IgD-negative memory B cell (primary cell): Measurements from ENCODE around the gene CFAP298. TPM values are rescaled to one million over a fixed set of nuclear protein-coding genes. Genes with fewer than 3 reads are reported as not detected.
"Not testable (repeated sequence)": the region's sequence is repeated elsewhere in the genome, so short reads cannot be mapped to it uniquely, and the experiment has no call there.

Source experiments
- H3K27ac Mint-ChIP-seq, 3 donors: one replicate each; pipeline ENCODE4 v1.8.0; 2020 to 2022; ENCODE audit warnings: mild to moderate bottlenecking in 3 of 3, mixed read lengths in 3 of 3, moderate library complexity in 1 of 3
- H3K27me3 Mint-ChIP-seq: one replicate; pipeline ENCODE4 v1.8.0; 2021; ENCODE audit warnings: mixed read lengths
- H3K36me3 Mint-ChIP-seq: one replicate; pipeline ENCODE4 v1.8.0; 2020; ENCODE audit warnings: mild to moderate bottlenecking, mixed read lengths
- H3K4me1 Mint-ChIP-seq, 3 donors: one replicate each; pipeline ENCODE4 v1.8.0; 2020 to 2022; ENCODE audit warnings: mixed read lengths in 3 of 3, mild to moderate bottlenecking in 1 of 3
- H3K4me3 Mint-ChIP-seq, 4 donors: one replicate each; pipeline ENCODE4 v1.8.0; 2020 to 2022; ENCODE audit warnings: mild to moderate bottlenecking in 4 of 4, mixed read lengths in 4 of 4, moderate library complexity in 3 of 4
- H3K9me3 Mint-ChIP-seq, 3 donors: one replicate each; pipeline ENCODE4 v1.8.0; 2020 to 2021; ENCODE audit warnings: mixed read lengths in 3 of 3, mild to moderate bottlenecking in 1 of 3
- polyA plus RNA-seq: library from polyadenylated mRNA; unstranded; fragments of 300-500 nt; fragmentation: Illumina TruSeq; gene quantifications from one replicate; pipeline ENCODE4 v1.2.3, GENCODE V29; 2021

CFAP298 gene
- polyA plus RNA-seq, 1 donor from 2014 or later, result 63.2 TPM

DNA sequence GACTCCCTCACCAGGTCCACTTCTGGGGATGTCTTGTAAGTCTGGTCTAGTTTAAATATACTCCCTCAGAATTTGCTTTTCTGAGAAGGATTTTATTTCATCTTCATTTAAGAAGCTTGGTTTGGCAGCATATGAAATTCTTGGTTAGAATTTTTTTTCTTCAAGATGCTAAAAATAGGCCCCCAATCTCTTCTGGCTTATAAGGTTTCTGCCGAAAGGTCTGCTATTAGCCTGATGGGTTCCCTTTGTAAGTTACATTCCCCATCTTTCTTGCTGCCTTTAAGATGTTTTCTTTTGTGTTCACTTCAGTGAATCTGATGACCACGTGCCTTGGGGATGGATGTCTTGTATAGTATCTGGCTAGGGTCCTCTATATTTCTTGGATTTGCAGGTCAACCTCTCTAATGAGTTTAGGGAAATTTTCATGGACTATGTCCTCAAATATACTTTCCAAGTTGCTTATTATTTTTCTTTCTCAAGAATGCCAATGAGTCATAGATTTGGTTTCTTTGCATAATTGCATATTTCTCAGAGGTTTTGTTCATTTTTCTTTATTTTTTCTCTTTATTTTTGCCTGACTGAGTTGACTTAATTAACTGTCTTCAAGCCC lies 46.2 kb downstream of the CFAP298 start:
- H3K27ac Mint-ChIP-seq, result no peak overlapping the region
- H3K4me1 Mint-ChIP-seq, result peaks cover 0 to 6% (median 5%) of the 10 kb centered on the region in 3 donors
- no peak overlapping the region for H3K4me3 Mint-ChIP-seq
- peaks cover 3 to 8% (median 7%) of the 10 kb centered on the region in 3 donors for H3K9me3 Mint-ChIP-seq
- peaks cover 5% of the 10 kb centered on the region for H3K36me3 Mint-ChIP-seq
- peaks cover 5% of the 10 kb centered on the region for H3K27me3 Mint-ChIP-seq

- Mint-ChIP-seq H3K4me3 (no peak overlapping the region), H3K4me1 (no peaks in the 10 kb centered on the region), H3K27me3 (peaks cover 3% of the 10 kb centered on the region), H3K9me3 (peaks cover 3 to 8% (median 7%) of the 10 kb centered on the region in 3 donors), H3K27ac (no peak overlapping the region), H3K36me3 (peaks cover 5% of the 10 kb centered on the region)
These were observed 49.3 kb downstream of the CFAP298 start for GRCh38 chr21:32562915-32563314.

- no peak overlapping the region for H3K4me3 Mint-ChIP-seq
- H3K27ac Mint-ChIP-seq, result no peak overlapping the region
- peaks cover 3 to 8% (median 7%) of the 10 kb centered on the region in 3 donors for H3K9me3 Mint-ChIP-seq
- peaks cover 5% of the 10 kb centered on the region for H3K36me3 Mint-ChIP-seq
- peaks cover 3% of the 10 kb centered on the region for H3K27me3 Mint-ChIP-seq
- no peaks in the 10 kb centered on the region for H3K4me1 Mint-ChIP-seq
These were observed 49.8 kb downstream of the CFAP298 start for GRCh38 chr21:32562426-32562825.

DNA sequence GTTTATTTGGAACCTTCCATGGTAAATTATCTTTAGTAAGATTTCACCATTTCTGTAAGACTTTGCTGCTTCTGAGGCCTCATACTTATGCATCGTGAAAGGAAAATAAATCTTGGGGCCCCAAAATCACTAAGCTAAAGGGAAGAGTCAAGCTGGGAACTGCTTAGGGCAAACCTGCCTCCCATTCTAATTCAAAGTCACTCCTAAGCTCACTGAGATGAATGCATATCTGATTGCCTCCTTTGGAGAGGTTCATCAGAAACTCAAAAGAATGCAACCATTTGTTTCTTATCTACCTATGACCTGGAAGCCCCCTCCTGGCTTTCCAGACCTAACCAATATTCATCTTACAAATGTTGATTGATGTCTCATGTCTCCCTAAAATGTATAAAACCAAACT lies 50.7 kb downstream of the CFAP298 start:
- not testable (repeated sequence) for H3K27me3 Mint-ChIP-seq, H3K27ac Mint-ChIP-seq, H3K9me3 Mint-ChIP-seq, H3K36me3 Mint-ChIP-seq, H3K4me3 Mint-ChIP-seq, H3K4me1 Mint-ChIP-seq

GRCh38 chr21:32560896-32561295 lies 51.3 kb downstream of the CFAP298 start:
- no peak overlapping the region for H3K4me3 Mint-ChIP-seq
- H3K27me3 Mint-ChIP-seq, result peaks cover 3% of the 10 kb centered on the region
- no peaks in the 10 kb centered on the region for H3K4me1 Mint-ChIP-seq
- peaks cover 3 to 8% (median 7%) of the 10 kb centered on the region in 3 donors for H3K9me3 Mint-ChIP-seq
- H3K36me3 Mint-ChIP-seq, result peaks cover 5% of the 10 kb centered on the region
- H3K27ac Mint-ChIP-seq, result no peak overlapping the region

DNA sequence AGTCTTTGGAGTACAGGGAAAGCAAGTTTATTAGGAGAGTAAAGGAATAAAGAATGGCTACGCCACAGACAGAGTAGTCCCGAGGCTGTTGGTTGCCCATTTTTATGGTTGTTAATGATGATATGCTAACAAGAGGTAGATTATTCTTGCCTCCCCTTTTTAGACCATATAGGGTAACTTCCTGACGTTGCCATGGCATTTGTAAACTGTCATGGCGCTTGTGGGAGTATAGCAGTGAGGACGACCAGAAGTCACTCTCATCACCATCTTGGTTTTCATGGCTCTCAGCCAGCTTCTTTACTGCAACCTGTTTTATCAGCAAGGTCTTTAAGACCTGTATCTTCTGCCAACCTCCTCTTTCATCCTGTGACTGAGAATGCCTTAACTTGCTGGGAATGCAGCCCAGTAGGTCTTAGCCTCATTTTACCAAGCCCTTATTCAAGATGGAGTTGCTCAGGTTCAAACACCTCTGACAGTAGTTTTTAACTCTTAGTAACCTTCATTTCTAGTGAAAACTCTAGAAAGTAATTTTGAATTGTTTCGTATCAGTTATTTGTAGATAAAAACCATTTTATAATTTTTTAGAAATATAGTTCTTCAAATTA lies 53.1 kb downstream of the CFAP298 start:
- H3K27me3 Mint-ChIP-seq, result peaks cover 3% of the 10 kb centered on the region
- H3K36me3 Mint-ChIP-seq, result peaks cover 2% of the 10 kb centered on the region
- H3K9me3 Mint-ChIP-seq, result no peaks in the 10 kb centered on the region
- no peak overlapping the region for H3K4me3 Mint-ChIP-seq
- H3K4me1 Mint-ChIP-seq, result no peaks in the 10 kb centered on the region
- no peak overlapping the region for H3K27ac Mint-ChIP-seq

DNA sequence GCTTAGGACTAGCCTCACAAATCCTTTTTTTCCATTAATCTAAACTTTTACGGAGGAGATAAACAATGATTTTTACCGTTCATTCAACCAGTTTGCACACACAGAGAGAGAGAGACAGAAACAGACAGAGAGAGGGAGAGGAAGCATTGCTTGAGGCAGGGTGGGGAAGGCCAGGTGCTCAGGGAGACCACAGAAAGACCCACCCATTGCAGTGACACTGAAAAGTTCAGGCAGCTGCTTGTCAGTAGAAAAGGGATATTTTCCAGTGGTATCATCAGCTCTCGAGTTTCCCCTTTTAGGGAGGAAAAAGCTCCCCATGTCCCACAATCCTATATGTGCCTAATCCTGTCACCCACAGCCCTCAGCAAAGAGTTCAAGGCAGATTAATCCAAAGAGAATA lies 54.1 kb downstream of the CFAP298 start:
- peaks cover 3% of the 10 kb centered on the region for H3K27me3 Mint-ChIP-seq
- H3K27ac Mint-ChIP-seq, result no peak overlapping the region
- H3K4me1 Mint-ChIP-seq, result no peaks in the 10 kb centered on the region
- H3K4me3 Mint-ChIP-seq, result no peak overlapping the region
- no peaks in the 10 kb centered on the region for H3K9me3 Mint-ChIP-seq
- H3K36me3 Mint-ChIP-seq, result no peaks in the 10 kb centered on the region

DNA sequence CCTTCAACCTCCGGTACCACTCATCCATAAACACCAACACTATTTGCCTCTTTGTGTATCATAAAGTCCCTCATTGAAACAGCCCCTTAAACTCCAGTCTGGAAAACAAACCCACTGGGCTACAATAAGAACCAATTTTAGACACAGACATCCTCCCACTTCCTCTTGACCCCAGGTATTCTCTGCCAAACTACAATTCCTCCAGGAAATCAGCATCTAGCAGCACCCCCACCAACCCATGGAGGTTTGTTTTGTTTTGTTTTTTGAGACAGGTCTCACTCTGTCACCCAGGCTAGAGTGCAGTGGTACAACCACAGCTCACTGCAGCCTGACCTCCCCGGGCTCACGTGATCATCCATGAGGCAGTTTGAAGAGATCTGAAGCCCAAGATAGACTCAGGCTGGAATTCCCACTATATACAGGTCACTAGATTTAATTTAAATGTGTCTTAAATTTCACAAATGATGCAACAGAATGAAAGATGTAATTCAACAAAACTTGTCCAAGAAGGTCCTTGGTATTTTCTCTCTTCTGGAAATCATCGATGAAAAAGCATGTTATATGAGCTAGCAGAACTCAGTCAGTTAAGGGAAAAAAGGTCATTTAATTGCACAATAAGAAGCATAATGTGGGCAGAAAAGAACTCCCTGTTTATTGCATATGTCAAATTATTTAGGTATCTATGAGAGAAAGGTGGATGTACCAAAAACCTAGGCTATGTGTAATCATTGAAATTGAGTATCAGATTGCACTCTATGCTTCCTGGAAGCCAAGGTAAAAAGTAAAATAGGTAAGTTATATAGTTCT lies 57.1 kb downstream of the CFAP298 start:
- no peak overlapping the region for H3K4me3 Mint-ChIP-seq
- no peaks in the 10 kb centered on the region for H3K9me3 Mint-ChIP-seq
- peaks cover 3% of the 10 kb centered on the region for H3K27me3 Mint-ChIP-seq
- H3K4me1 Mint-ChIP-seq, result no peaks in the 10 kb centered on the region
- H3K36me3 Mint-ChIP-seq, result peaks cover 2% of the 10 kb centered on the region
- H3K27ac Mint-ChIP-seq, result no peak overlapping the region

DNA sequence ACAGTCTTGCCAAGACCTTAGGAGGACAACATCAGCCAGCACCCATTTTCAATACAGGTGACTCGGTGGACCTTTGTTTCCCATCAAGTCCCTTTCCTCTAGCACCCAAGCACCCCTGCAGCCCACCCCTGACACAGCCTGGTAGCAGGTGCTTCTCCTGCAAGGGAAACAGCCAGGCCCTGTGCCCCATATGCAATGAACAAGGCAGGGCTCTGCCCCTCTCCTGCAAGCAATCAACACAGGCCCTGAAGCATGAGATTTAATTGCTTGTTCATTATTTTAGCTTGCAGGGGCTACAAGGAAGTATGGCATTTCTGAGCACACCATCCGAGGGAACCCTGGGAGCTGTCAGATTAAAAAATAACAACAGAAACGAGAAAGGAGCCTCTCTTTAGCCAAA lies 62.3 kb downstream of the CFAP298 start:
- Mint-ChIP-seq H3K36me3 (peaks cover 4% of the 10 kb centered on the region), H3K9me3 (peaks cover 0 to 2% (median 0%) of the 10 kb centered on the region in 3 donors), H3K27ac (no peak overlapping the region), H3K4me1 (no peaks in the 10 kb centered on the region), H3K27me3 (peaks cover 3% of the 10 kb centered on the region), H3K4me3 (no peak overlapping the region)

GRCh38 chr21:32549440-32549839 lies 62.7 kb downstream of the CFAP298 start:
- H3K27me3 Mint-ChIP-seq, result peaks cover 3% of the 10 kb centered on the region

More at GRCh38 chr21:32549440-32549839, 62.7 kb downstream of the CFAP298 start:
- Mint-ChIP-seq H3K27ac (no peak overlapping the region), H3K4me3 (no peak overlapping the region), H3K36me3 (peaks cover 4% of the 10 kb centered on the region), H3K9me3 (peaks cover 0 to 2% (median 0%) of the 10 kb centered on the region in 3 donors), H3K4me1 (no peaks in the 10 kb centered on the region)

Other genes with a start within 250 kb of the CFAP298 start
- 1.8 TPM for gene URB1, start 219.4 kb downstream of the CFAP298 start, polyA plus RNA-seq
- gene EVA1C, start 199.7 kb downstream of the CFAP298 start, polyA plus RNA-seq, result 3.2 TPM
- gene TCP10L, start 26.9 kb downstream of the CFAP298 start, polyA plus RNA-seq, result 0.28 TPM
- gene SYNJ1, start 115.6 kb upstream of the CFAP298 start, polyA plus RNA-seq, result 1.4 TPM
- 13.1 TPM for gene PAXBP1, start 159.4 kb upstream of the CFAP298 start, polyA plus RNA-seq